OCI-LY3 (cell line): ENCODE data around the gene OSBPL8.

ENCODE experiments used
- H2AFZ ChIP-seq: fragments of 200-600, 300-600 bp; shearing (Covaris generic); 2 replicates; pipeline ENCODE4 v1.6.0; 2014; ENCODE audit warnings: antibody characterized with exemption, low read depth, low read length
- H3K27ac ChIP-seq: fragments of 200-600, 300-600 bp; sonication (generic); 2 replicates; pipeline ENCODE4 v1.5.1; 2014; ENCODE audit warnings: mild to moderate bottlenecking, low read length, moderate library complexity, mixed read lengths
- H3K27me3 ChIP-seq: fragments of 200-600, 300-600 bp; sonication (generic); 2 replicates; pipeline ENCODE4 v1.6.1; 2014; ENCODE audit warnings: low read depth, low read length, mixed read lengths
- H3K36me3 ChIP-seq: fragments of 200-600, 300-600 bp; sonication (generic); replicated peaks from 2 replicates; pipeline ENCODE3; 2014; ENCODE audit warnings: low read depth, low read length, mixed read lengths
- H3K4me1 ChIP-seq: fragments of 300-600, 200-600 bp; sonication (generic); 2 replicates; pipeline ENCODE4 v1.6.1; 2014; ENCODE audit warnings: low read length, mixed read lengths
- H3K4me2 ChIP-seq: fragments of 200-600, 300-600 bp; sonication (generic); 2 replicates; pipeline ENCODE4 v1.6.1; 2014; ENCODE audit warnings: low read length, mixed read lengths
- H3K4me3 ChIP-seq: fragments of 300-600, 200-600 bp; sonication (generic); 2 replicates; pipeline ENCODE4 v1.5.1; 2014; ENCODE audit warnings: antibody characterized with exemption, mild to moderate bottlenecking, low read length, moderate library complexity
- H3K79me2 ChIP-seq: fragments of 300-600, 200-600 bp; shearing (Covaris generic); 2 replicates; pipeline ENCODE4 v1.6.1; 2014; ENCODE audit warnings: mild to moderate bottlenecking, low read length, mixed read lengths
- H3K9ac ChIP-seq: fragments of 300-600, 200-600 bp; shearing (Covaris generic); 2 replicates; pipeline ENCODE4 v1.6.0; 2014; ENCODE audit warnings: mild to moderate bottlenecking, low read length, moderate library complexity
- H3K9me3 ChIP-seq: fragments of 200-600, 300-600 bp; shearing (Covaris generic); 2 replicates; pipeline ENCODE4 v1.6.1; 2014; ENCODE audit warnings: low read length, mixed read lengths; ENCODE audit not compliant: insufficient read depth
- H4K20me1 ChIP-seq: fragments of 200-600, 300-600 bp; sonication (generic); 2 replicates; pipeline ENCODE4 v1.6.1; 2016; ENCODE audit warnings: low read length, mixed read lengths; ENCODE audit not compliant: insufficient read depth
- EZH2phosphoT487 ChIP-seq: fragments of 200-600 bp; shearing (Covaris generic); IDR thresholded peaks from 2 replicates; pipeline ENCODE4 v1.6.1; 2018; ENCODE audit warnings: antibody characterized with exemption, mixed run types, low read depth
- TF ChIP-seq, protein P1 (sequence below): fragments of 200-600, 300-600 bp; sonication (generic); IDR thresholded peaks from 2 replicates; pipeline ENCODE4 v1.5.1; 2014; ENCODE audit warnings: antibody characterized with exemption, low read length, low read depth

OSBPL8 gene

DNA sequence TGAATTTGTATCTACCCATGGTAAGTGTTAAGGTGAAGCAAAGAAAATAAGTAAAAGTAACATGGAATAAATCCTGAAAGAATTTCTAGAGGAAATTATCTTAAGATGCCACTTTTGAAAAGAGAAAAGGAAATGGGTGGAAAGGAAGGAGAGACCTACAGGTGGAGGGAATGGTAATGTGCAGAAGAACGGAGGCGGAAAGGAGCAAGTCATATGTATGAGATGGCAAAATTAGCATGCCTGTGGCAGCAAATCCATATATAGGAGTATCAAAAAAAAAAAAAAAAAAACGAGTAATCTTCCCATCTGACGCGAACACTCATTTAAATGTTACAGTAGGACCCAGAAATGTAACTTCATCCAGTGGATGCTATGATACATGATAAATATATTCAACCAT lies 23.0 kb downstream of the OSBPL8 start:
- no peak overlapping the region for H2AFZ ChIP-seq
- no peak overlapping the region for H3K27ac ChIP-seq
- H3K79me2 ChIP-seq = no peaks in the 10 kb centered on the region; the same call in 1 of the 2 replicates
- peaks cover 10% of the 10 kb centered on the region for H3K4me1 ChIP-seq
- no peaks in the 10 kb centered on the region for H3K36me3 ChIP-seq
- H3K9me3 ChIP-seq = no peaks in the 10 kb centered on the region
- H3K4me2 ChIP-seq = no peak overlapping the region
- no peak overlapping the region for H3K4me3 ChIP-seq
- 0 out of 2 replicates have a peak, but pooled peaks cover 4% of the 10 kb centered on the region for H4K20me1 ChIP-seq
- H3K9ac ChIP-seq = no peak overlapping the region
- no peaks in the 10 kb centered on the region for H3K27me3 ChIP-seq
- no peak for TF ChIP-seq EZH2phosphoT487
- TF ChIP-seq, protein P1, sequence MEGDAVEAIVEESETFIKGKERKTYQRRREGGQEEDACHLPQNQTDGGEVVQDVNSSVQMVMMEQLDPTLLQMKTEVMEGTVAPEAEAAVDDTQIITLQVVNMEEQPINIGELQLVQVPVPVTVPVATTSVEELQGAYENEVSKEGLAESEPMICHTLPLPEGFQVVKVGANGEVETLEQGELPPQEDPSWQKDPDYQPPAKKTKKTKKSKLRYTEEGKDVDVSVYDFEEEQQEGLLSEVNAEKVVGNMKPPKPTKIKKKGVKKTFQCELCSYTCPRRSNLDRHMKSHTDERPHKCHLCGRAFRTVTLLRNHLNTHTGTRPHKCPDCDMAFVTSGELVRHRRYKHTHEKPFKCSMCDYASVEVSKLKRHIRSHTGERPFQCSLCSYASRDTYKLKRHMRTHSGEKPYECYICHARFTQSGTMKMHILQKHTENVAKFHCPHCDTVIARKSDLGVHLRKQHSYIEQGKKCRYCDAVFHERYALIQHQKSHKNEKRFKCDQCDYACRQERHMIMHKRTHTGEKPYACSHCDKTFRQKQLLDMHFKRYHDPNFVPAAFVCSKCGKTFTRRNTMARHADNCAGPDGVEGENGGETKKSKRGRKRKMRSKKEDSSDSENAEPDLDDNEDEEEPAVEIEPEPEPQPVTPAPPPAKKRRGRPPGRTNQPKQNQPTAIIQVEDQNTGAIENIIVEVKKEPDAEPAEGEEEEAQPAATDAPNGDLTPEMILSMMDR = no peak

DNA sequence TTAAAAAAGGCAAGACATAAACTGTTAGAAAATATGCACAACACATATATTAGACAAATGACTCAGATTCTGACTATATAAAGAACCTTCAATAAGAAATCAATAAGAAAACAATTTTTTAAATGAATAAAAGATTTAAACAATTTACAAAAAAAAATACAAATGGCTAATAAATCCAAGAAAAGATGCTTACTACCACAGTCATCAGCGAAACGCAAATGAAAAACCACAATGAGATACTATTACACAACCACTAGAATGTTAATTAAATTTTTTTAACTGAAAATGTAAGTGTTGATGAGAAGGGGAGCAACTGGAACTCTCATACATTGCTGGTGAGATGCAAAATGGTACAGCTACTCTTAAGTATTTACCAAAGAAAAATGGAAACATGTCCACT lies 24.4 kb downstream of the OSBPL8 start:
- H3K9ac ChIP-seq = no peak overlapping the region

DNA sequence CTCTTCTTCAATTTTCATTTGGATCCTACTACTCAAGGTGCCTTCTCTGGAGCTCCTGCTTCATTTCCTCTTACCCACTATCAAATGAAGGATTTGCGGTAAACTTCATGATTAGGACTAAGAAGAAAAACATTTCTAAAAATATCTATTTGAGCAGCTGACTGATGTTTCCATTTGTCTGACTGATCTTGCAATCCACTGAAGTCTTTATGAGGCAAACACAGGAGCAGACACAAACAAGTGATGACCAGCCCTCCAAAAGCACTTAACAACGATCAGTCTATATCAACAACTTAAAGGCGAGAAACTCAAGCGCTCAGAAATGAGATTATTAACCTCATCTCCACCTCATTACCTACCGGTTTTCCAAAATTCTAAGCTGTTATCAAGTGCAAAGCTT lies 26.2 kb downstream of the OSBPL8 start:
- no peak for TF ChIP-seq EZH2phosphoT487
- TF ChIP-seq, protein P1 = no peak
- H3K9me3 ChIP-seq = no peaks in the 10 kb centered on the region
- no peak overlapping the region for H3K27ac ChIP-seq
- no peak overlapping the region for H3K4me2 ChIP-seq
- no peak overlapping the region for H3K9ac ChIP-seq
- H3K4me3 ChIP-seq = no peak overlapping the region
- no peaks in the 10 kb centered on the region for H3K27me3 ChIP-seq
- H3K4me1 ChIP-seq = peaks cover 10% of the 10 kb centered on the region
- H3K79me2 ChIP-seq = no peaks in the 10 kb centered on the region
- no peaks in the 10 kb centered on the region for H3K36me3 ChIP-seq
- H4K20me1 ChIP-seq = no peaks in the 10 kb centered on the region
- no peak overlapping the region for H2AFZ ChIP-seq

More for the DNA sequence above, 24.4 kb downstream of the OSBPL8 start:
- Histone ChIP-seq H4K20me1 (0 out of 2 replicates have a peak, but pooled peaks cover 4% of the 10 kb centered on the region), H3K27ac (no peak overlapping the region), H3K4me1 (peaks cover 10% of the 10 kb centered on the region), H2AFZ (no peak overlapping the region), H3K4me3 (no peak overlapping the region), H3K27me3 (no peaks in the 10 kb centered on the region), H3K9me3 (no peaks in the 10 kb centered on the region), H3K36me3 (no peaks in the 10 kb centered on the region), H3K79me2 (no peaks in the 10 kb centered on the region; the same call in 1 of the 2 replicates), H3K4me2 (no peak overlapping the region)
- TF ChIP-seq, protein P1 = no peak
- no peak for TF ChIP-seq EZH2phosphoT487

DNA sequence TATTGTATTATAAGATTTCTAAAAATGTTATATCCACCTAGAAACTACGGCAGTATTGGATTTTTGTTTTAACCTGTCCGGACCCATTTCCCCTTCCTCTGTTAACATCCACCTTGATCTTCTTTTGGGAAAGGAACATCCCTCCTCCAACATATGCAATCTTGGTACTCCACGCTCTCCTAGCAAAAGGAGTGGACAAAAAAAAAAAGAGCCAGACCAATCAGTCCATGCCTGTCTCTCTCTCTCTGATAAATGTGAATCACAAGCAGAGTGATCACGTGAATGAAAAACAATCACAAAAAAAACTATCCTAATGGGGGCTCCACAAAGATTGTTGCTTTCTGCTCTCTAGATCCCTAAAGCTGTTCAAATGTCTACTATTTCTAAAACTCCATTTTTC lies 27.1 kb downstream of the OSBPL8 start:
- Histone ChIP-seq H2AFZ (no peak overlapping the region), H3K4me1 (peaks cover 10% of the 10 kb centered on the region), H3K9ac (no peak overlapping the region), H3K9me3 (no peaks in the 10 kb centered on the region), H3K27ac (no peak overlapping the region), H3K36me3 (peaks cover 3% of the 10 kb centered on the region), H3K4me3 (no peak overlapping the region), H3K4me2 (no peak overlapping the region), H3K79me2 (no peaks in the 10 kb centered on the region), H4K20me1 (no peaks in the 10 kb centered on the region), H3K27me3 (no peaks in the 10 kb centered on the region)
- TF ChIP-seq, protein P1 = no peak
- TF ChIP-seq EZH2phosphoT487 = no peak
